Measurements from ENCODE around the gene C12orf76.

Gene C12orf76

DNA sequence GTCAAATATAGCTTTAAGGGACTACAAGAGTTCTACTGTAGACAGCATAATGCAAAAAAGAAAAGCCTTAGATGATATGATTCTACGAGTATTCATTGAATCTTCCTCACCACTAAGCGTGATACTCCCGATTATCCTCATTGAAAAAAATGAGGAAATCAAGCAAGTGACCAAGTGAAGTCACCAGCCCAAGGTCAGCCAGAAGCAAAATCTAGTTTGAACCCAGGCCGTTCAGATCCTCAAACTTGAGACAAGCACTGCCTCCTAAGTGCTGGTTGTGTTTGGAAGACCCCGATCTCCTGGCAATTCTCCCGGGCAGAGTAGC, 53.0 kb downstream of the C12orf76 start:
- no peak for DNase-seq (ENCODE audit: low spot score)
- TF ChIP-seq, protein P1, sequence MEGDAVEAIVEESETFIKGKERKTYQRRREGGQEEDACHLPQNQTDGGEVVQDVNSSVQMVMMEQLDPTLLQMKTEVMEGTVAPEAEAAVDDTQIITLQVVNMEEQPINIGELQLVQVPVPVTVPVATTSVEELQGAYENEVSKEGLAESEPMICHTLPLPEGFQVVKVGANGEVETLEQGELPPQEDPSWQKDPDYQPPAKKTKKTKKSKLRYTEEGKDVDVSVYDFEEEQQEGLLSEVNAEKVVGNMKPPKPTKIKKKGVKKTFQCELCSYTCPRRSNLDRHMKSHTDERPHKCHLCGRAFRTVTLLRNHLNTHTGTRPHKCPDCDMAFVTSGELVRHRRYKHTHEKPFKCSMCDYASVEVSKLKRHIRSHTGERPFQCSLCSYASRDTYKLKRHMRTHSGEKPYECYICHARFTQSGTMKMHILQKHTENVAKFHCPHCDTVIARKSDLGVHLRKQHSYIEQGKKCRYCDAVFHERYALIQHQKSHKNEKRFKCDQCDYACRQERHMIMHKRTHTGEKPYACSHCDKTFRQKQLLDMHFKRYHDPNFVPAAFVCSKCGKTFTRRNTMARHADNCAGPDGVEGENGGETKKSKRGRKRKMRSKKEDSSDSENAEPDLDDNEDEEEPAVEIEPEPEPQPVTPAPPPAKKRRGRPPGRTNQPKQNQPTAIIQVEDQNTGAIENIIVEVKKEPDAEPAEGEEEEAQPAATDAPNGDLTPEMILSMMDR (IDR thresholded peaks at IDR 0.05; ENCODE audit: extremely low read depth, insufficient read depth, missing control alignments), result no peak
- in situ Hi-C loops (cut with MboI; ENCODE audit: low pct_unique_long_range_greater_than_20kb, low sequenced_read_pairs, unreplicated experiment), result no loop called here

DNA sequence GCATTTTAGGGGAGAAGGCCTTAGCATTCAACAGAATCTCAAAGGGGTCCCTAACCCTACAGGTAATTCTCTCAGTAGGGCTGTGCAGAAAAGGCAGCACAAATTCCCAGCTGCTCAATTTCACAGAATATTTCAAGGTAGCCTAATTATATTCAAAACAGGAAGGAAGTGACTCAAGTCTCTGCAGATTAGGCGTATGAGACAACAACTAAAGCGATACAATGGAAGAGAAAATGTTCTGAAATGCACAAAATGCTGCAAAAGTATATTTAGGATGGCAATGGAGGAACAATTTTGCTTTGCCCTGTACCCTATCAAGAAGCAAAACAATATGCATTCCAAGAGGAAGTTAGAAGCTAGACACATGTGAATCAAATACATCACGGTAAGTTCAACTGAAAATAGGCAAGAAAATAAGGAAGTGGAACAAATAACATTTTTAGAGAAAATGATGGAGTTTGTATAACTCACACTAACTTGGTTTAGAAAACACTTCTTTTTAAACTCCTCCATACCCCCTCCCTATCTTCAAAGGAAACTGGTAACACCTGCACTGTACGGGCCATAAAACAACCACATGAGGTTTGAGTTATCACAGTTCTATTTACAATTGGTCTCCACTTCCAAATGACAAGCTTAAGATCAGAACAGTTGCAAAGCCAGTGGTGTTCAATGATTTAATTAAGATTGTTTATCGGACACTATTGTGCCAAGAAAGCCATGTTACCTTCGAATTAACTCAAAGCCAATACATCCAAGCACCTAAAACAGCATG, 53.7 kb downstream of the C12orf76 start:
- DNase-seq (ENCODE audit: low spot score), result no peak
- in situ Hi-C loops (cut with MboI; ENCODE audit: low pct_unique_long_range_greater_than_20kb, low sequenced_read_pairs, unreplicated experiment), result no loop called here
- TF ChIP-seq, protein P1 (IDR thresholded peaks at IDR 0.05; ENCODE audit: extremely low read depth, insufficient read depth, missing control alignments), result no peak

DNA sequence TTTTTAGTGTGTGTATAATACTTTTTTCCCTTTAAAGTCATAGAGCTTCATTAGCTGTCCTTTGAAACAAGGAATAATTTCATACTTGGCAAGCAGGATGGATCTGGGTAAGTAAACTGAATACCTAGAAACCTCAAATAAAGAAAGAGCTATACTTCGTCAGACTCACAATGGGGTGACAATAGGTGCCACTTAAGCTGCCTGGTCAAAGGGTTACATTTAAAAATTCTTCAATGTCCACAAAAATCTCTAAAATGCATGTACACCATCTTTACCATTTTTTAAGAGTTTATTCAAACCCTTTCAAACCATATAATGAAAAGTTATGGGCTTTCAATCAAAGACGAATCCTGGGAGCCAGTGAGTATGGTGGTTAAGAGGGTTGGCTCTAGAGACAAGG, 55.2 kb downstream of the C12orf76 start:
- in situ Hi-C loops (cut with MboI; ENCODE audit: low pct_unique_long_range_greater_than_20kb, low sequenced_read_pairs, unreplicated experiment), result no loop called here
- TF ChIP-seq, protein P1 (IDR thresholded peaks at IDR 0.05; ENCODE audit: extremely low read depth, insufficient read depth, missing control alignments), result no peak
- no peak for DNase-seq (ENCODE audit: low spot score)

DNA sequence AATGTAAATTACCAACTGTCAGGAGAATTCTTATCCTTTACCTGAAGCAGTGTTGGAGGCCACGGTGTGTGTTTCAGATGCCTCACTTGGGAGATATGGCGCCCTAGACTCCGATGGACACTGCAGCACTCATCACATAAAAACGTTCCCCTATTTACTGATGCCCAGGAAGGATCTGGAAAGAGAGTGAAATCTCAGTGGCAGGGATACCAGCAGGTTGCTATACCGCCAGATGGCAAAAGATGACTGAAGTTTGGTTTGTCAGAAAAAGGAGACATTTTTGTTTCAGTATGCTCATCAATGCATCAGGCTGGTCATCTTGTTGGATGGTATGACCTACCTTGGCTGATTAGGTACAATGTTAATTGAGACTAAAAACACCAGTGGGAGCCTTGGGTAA, 56.7 kb downstream of the C12orf76 start:
- TF ChIP-seq, protein P1 (IDR thresholded peaks at IDR 0.05; ENCODE audit: extremely low read depth, insufficient read depth, missing control alignments), result no peak
- in situ Hi-C loops (cut with MboI; ENCODE audit: low pct_unique_long_range_greater_than_20kb, low sequenced_read_pairs, unreplicated experiment), result no loop called here

More for the DNA sequence above, 56.7 kb downstream of the C12orf76 start:
- no peak for DNase-seq (ENCODE audit: low spot score)

Data from GM13977 (cell line).